ENCODE results near the gene RNFT1.
"Not testable (repeated sequence)": the region's sequence is repeated elsewhere in the genome, so short reads cannot be mapped to it uniquely, and the experiment has no call there.

The RNFT1 gene

GRCh38 chr17:59964482-59965328 lies at the start of gene RNFT1:
RNFT1 (minus strand) TSS chr17:59964740; CDS start chr17:59964663, 77 bp downstream.
- DNase-seq = peak; percentile 96

GRCh38 chr17:60009326-60009725 lies 44.8 kb upstream of the RNFT1 start:
- DNase-seq = not testable (repeated sequence)

GRCh38 chr17:60008377-60008776 lies 43.8 kb upstream of the RNFT1 start:
- not testable (repeated sequence) for DNase-seq

GRCh38 chr17:60006160-60006559 lies 41.6 kb upstream of the RNFT1 start:
- no peak for DNase-seq

- not testable (repeated sequence) for DNase-seq
Measured at GRCh38 chr17:60004561-60004960, 40.0 kb upstream of the RNFT1 start.

GRCh38 chr17:60002405-60002804 lies 37.9 kb upstream of the RNFT1 start:
- DNase-seq = not testable (repeated sequence)

- not testable (repeated sequence) for DNase-seq
Measured at GRCh38 chr17:59996608-59997007, 32.1 kb upstream of the RNFT1 start.

- DNase-seq = not testable (repeated sequence)
Measured at GRCh38 chr17:59975166-59975565, 10.6 kb upstream of the RNFT1 start.

GRCh38 chr17:59973483-59973882 lies 8.9 kb upstream of the RNFT1 start:
- DNase-seq = not testable (repeated sequence)

- DNase-seq = no peak
Measured at GRCh38 chr17:59972778-59973177, 8.2 kb upstream of the RNFT1 start.

GRCh38 chr17:59971771-59972170 lies 7.2 kb upstream of the RNFT1 start:
- DNase-seq = not testable (repeated sequence)

GRCh38 chr17:59963738-59964481 lies 630 bp downstream of the RNFT1 start:
- peak; percentile 83 for DNase-seq

- no peak for DNase-seq
Measured at GRCh38 chr17:59962739-59963318, 1.7 kb downstream of the RNFT1 start.

- not testable (repeated sequence) for DNase-seq
Measured at GRCh38 chr17:59959574-59959973, 5.0 kb downstream of the RNFT1 start.

GRCh38 chr17:59954856-59955255 lies 9.7 kb downstream of the RNFT1 start:
- DNase-seq = no peak

GRCh38 chr17:59950049-59950448 lies 14.5 kb downstream of the RNFT1 start:
- no peak for DNase-seq

- DNase-seq = not testable (repeated sequence)
Measured at GRCh38 chr17:59947310-59947709, 17.2 kb downstream of the RNFT1 start.

GRCh38 chr17:59946433-59946832 lies 18.1 kb downstream of the RNFT1 start:
- not testable (repeated sequence) for DNase-seq

GRCh38 chr17:59941131-59941530 lies 23.4 kb downstream of the RNFT1 start:
- DNase-seq = no peak

GRCh38 chr17:59940697-59941096 lies 23.8 kb downstream of the RNFT1 start:
- not testable (repeated sequence) for DNase-seq

- not testable (repeated sequence) for DNase-seq
Measured at GRCh38 chr17:59933317-59933716, 31.2 kb downstream of the RNFT1 start.

GRCh38 chr17:59930768-59931167 lies 33.8 kb downstream of the RNFT1 start:
- not testable (repeated sequence) for DNase-seq

- DNase-seq = not testable (repeated sequence)
Measured at GRCh38 chr17:59930121-59930520, 34.4 kb downstream of the RNFT1 start.

Data from activated effector memory CD4-positive, alpha-beta T cell treated with anti-CD3 and anti-CD28 coated beads, Interleukin-2, amount 50 U/mL, for 16 hours (primary cell).